Dedifferentiated amniotic fluid mesenchymal stem cell (primary cell): ENCODE results near the gene MORN1.

Source experiments
- DNase-seq: peaks from one replicate; pipeline ENCODE4 v3.0.0-alpha.2; 2016; ENCODE audit errors: extremely low spot score

The MORN1 gene

GRCh38 chr1:2352341-2352896, 38.9 kb downstream of the MORN1 start:
- no peak for DNase-seq

DNA sequence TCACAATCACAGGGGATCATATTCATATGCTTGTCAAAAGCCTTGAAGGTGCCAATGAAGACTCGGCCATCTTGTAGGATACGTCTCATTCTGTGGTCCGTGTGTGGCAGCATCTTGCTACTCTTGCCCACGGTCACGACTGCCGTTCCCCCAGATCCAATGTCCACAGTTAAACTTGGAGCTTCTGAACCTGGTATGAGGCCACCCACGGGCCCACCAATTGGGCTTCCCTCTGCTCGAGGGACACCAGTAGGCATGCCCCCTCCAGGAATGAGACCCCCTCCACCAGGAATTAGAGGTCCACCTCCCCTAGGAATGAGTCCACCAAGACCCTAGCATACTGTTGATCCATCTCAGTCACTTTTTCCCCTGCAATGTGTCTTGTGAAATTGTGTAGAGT, 39.6 kb downstream of the MORN1 start:
- no peak for DNase-seq

- DNase-seq: no peak
Observed at GRCh38 chr1:2350911-2351655, 40.3 kb downstream of the MORN1 start.

DNA sequence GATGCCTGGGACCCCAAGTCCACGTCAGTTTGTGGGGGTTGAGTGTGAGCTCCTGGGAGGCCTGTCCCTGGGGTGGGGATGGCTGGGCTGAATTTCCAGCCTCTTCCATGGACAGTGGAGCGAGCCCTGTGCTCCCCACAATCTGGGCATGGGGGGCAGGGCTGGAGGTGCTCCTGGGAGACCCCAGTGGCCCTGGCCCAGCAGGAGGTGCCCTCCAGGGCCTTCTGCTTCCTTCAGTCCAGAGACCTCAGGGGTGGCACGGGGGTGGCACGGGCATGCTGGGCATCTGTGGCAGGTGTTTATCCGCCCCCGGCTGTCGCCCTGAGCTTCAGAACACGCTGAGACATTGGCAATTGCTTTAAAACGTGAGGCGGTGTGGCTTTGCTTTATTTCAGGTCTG, 40.9 kb downstream of the MORN1 start:
- DNase-seq: no peak

- no peak for DNase-seq
Observed at GRCh38 chr1:2349806-2350205, 41.5 kb downstream of the MORN1 start.

GRCh38 chr1:2348346-2349325, 42.7 kb downstream of the MORN1 start:
- DNase-seq: no peak

- DNase-seq: no peak
Observed at GRCh38 chr1:2347896-2348295, 43.5 kb downstream of the MORN1 start.

GRCh38 chr1:2347409-2347785, 44.0 kb downstream of the MORN1 start:
- DNase-seq: no peak

GRCh38 chr1:2346691-2347408, 44.5 kb downstream of the MORN1 start:
- no peak for DNase-seq

DNA sequence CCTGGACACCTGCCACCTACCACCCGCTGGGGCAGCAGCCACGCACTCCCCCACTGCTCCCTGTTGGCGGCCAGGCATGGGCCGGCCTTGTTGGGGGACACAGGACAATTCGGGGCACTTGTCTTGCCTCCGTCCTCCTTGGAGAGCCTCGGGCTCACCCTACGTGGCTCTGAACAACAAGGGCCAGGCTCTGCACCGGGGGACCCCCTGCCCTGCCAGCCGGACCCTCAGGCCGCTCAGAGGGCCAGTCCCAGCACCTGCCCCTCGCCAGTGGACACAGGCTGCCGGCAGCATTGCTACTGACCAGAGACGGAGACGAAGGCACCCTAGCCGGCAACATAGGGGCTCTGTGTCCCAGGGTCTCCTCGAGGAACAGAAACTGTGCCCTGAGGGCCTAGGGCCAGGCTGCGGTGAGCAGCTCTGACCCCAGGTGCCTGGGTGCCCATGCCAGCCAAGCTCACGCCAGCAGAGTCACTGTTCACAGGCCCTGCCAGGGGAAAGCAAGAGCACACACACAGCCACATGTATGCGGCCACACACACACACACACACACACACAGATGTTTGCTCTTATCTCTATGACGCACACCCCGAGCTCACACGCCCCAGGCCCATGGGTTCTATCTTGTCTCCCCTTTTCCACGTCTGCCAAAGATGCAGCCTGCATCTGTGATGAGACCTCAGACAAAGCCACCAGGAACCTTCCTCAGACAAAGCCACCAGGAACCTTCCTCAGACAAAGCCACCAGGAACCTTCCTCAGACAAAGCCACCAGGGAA, 45.9 kb downstream of the MORN1 start:
- DNase-seq: no peak

DNA sequence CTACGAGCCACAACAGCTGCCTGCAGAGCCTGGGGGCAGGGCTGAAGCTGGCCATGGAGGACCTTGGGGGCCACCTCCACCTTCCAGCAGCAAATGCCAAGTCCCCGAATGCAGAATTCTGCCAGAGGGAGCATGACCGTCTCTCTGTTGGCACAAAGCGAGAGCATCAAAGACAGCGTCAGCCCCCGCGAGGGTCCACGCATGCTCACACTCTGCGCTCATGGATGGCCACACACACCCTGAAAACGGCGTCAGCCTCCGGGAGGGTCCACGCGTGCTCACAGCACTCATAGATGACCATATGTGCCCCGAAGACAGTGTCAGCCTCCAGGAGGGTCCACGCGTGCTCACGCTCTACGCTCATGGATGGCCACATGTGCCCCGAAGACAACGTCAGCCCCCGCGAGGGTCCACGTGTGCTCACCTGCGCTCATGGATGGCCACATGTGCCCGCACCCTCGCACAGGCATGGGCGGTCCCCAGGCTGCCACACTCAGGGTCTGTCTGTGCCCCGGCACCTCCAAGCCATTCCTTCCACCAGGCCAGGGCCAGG, 46.5 kb downstream of the MORN1 start:
- no peak for DNase-seq

GRCh38 chr1:2344121-2344681, 47.2 kb downstream of the MORN1 start:
- DNase-seq: no peak

- no peak for DNase-seq
Observed at GRCh38 chr1:2343023-2343935, 48.1 kb downstream of the MORN1 start.

DNA sequence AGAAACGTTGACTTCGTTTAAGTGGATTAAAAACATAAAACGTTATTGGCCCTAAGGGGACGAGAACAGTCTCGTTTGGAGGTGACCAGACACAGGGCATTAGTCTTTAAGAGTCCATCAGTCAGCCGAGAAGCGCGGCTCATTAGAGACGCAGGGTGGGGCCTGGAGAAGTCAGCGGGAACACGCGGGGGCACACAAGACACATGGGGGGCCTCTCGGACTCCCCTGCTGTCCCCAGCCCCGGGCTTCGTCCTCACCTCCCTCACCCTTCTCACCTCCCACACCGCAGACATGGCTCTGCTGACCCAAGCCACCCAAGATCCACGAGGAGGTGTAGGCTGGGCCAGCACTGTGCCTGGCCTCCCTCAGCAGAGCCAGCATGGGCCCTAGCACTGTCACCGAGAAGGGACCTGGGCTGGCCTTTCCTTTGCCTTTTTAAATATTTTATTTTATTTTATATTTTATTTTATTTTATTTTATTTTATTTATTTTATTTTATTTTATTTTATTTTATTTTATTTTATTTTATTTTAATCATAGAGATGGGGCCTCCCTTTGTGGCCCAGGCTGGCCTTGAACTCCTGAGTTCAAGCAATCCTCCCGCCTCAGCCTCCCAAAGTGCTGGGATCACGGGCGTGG, 48.9 kb downstream of the MORN1 start:
- DNase-seq: no peak

- DNase-seq: no peak
Observed at GRCh38 chr1:2341706-2342383, 49.5 kb downstream of the MORN1 start.

DNA sequence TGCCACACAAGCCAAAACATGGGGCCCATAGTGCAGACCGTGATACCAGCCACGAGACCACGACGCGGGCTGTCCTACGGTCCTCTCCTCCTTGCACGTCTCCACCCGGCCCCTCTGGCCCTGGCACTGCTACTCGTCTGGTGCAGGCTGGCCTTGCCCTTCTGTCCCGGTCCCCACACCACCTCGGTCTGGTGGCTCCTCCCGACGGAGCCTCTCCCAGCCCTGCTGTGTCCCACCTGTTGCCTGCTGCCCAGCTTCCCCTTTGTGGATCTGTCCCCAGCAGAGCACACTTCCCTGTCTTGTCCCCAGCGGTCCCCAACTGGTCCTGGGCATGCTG, 50.5 kb downstream of the MORN1 start:
- DNase-seq: no peak

DNA sequence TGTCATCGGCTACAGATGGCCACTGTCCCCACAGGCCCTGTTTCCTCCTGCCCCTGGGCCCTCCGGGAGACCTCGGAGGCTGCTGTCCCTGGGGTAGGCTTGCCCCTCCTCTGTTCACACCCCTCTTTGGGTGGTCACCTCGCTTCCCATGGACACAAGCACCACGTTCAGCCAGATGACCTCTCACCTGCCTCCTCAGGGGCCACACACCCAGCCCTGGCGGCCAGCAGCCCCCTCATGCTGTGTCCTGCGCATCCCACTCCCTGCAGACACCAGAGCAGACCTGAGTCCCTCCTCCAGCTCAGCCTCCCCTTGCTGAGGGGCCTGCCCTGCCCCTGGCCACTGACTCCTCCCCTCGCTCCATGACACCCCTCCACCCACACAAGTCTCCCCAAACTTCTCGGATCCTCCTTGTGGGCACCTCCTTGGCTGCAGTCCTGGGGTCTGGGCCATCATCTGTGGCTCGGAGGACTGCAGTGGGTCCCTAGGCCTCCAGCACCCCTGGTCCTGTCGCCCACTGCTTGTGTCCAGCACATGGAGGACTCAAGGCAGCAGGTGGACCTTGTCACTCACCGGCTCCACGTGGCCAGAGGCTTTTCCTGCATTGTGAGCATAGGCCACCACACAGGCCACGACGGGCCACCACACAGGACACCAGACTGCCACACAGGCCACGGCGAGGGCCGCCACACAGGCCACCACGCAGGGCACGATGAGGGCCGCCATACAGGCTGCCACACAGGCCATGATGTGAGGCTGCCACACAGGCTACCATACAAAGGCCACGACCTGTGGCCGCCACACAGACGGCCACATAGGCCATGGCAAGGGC, 51.1 kb downstream of the MORN1 start:
- DNase-seq: no peak
